SKM-1 treated with dmso at 0.1 percent for 144 hours (cell line): ENCODE measurements around the gene PARN.
"Not testable (repeated sequence)": the region's sequence is repeated elsewhere in the genome, so short reads cannot be mapped to it uniquely, and the experiment has no call there.

ENCODE experiments used
- DNase-seq: peaks from one replicate; lab custom pipeline; 2025; ENCODE audit not compliant: unreplicated experiment; lab: John Stamatoyannopoulos, UW

The PARN gene

GRCh38 chr16:14405611-14406537, 224.2 kb downstream of the PARN start:
- no peak for DNase-seq

GRCh38 chr16:14403001-14403389, 227.1 kb downstream of the PARN start:
- not testable (repeated sequence) for DNase-seq

- not testable (repeated sequence) for DNase-seq
Observed at GRCh38 chr16:14402114-14403000, 227.7 kb downstream of the PARN start.

GRCh38 chr16:14401711-14402061, 228.4 kb downstream of the PARN start:
- DNase-seq = not testable (repeated sequence)

- DNase-seq = not testable (repeated sequence)
Observed at GRCh38 chr16:14400978-14401710, 228.9 kb downstream of the PARN start.

GRCh38 chr16:14400285-14400977, 229.6 kb downstream of the PARN start:
- DNase-seq = no peak

- DNase-seq = no peak
Observed at GRCh38 chr16:14399378-14400284, 230.4 kb downstream of the PARN start.

- no peak for DNase-seq
Observed at GRCh38 chr16:14398014-14398717, 231.9 kb downstream of the PARN start.

GRCh38 chr16:14395710-14396304, 234.3 kb downstream of the PARN start:
- DNase-seq = not testable (repeated sequence)

GRCh38 chr16:14394834-14395233, 235.2 kb downstream of the PARN start:
- DNase-seq = no peak

GRCh38 chr16:14392960-14393359, 237.1 kb downstream of the PARN start:
- no peak for DNase-seq

GRCh38 chr16:14389359-14389758, 240.7 kb downstream of the PARN start:
- DNase-seq = no peak

GRCh38 chr16:14388243-14388642, 241.8 kb downstream of the PARN start:
- no peak for DNase-seq

- no peak for DNase-seq
Observed at GRCh38 chr16:14386115-14386514, 243.9 kb downstream of the PARN start.
